Common myeloid progenitor, CD34-positive (primary cell): ENCODE results near the gene C19orf81.

Experiments
- CTCF ChIA-PET: fragments of 350-600 bp; sonication (Branson Sonifier 250); formaldehyde crosslinking; loops from one replicate; lab custom pipeline; 2021; ENCODE audit warnings: antibody characterized with exemption; lab: Charles Lee
- POLR2A ChIA-PET: fragments of 350-600 bp; sonication (Branson Sonifier 250); formaldehyde crosslinking; loops from one replicate; lab custom pipeline; 2021; ENCODE audit warnings: antibody characterized with exemption; lab: Charles Lee
- DNase-seq, 3 donors: peaks; one replicate each; pipeline versions ENCODE4 v3.0.0 to v3.0.0-alpha.2; 2013
- H3K27ac ChIP-seq, 2 experiments: 1 replicate in 1 of 2; 2 replicates in 1 of 2; pipeline ENCODE4 v1.7.0; 2013; ENCODE audit warnings: inconsistent platforms in 2 of 2, low read length in 2 of 2, mild to moderate bottlenecking in 2 of 2, low read depth in 1 of 2, moderate library complexity in 1 of 2; ENCODE audit not compliant: severe bottlenecking in 2 of 2, insufficient read depth in 1 of 2, poor library complexity in 1 of 2
- H3K27me3 ChIP-seq, 5 experiments: replicated peaks in 2 of 5; 1 replicate in 3 of 5; 2 replicates in 2 of 5; pipeline versions ENCODE4 v1.6.1 to v1.7.0; 2013; ENCODE audit warnings: low read length in 4 of 5, mild to moderate bottlenecking in 2 of 5, moderate library complexity in 2 of 5, inconsistent platforms in 1 of 5; ENCODE audit not compliant: insufficient read depth in 5 of 5, control insufficient read depth in 4 of 5
- H3K36me3 ChIP-seq, 4 experiments: 1 replicate in 2 of 4; 2 replicates in 2 of 4; pipeline versions ENCODE4 v1.6.1 to v1.7.0; 2013; ENCODE audit warnings: low read length in 3 of 4, control low read depth in 1 of 4, mild to moderate bottlenecking in 1 of 4; ENCODE audit not compliant: control insufficient read depth in 4 of 4, insufficient read depth in 4 of 4
- H3K4me1 ChIP-seq, 4 experiments: 1 replicate in 3 of 4; 2 replicates in 1 of 4; pipeline versions ENCODE4 v1.6.1 to v1.7.1; 2013; ENCODE audit warnings: low read length in 3 of 4, mild to moderate bottlenecking in 3 of 4, control low read depth in 1 of 4, inconsistent platforms in 1 of 4, moderate library complexity in 1 of 4; ENCODE audit not compliant: control insufficient read depth in 4 of 4, insufficient read depth in 4 of 4; ENCODE audit errors: control extremely low read depth in 1 of 4
- H3K4me3 ChIP-seq, 7 experiments: 1 replicate in 4 of 7; 2 replicates in 3 of 7; pipeline versions ENCODE4 v1.5.1 to v1.7.0; 2013; ENCODE audit warnings: mild to moderate bottlenecking in 7 of 7, low read length in 6 of 7, moderate library complexity in 6 of 7, inconsistent platforms in 2 of 7, low read depth in 2 of 7, control low read depth in 1 of 7; ENCODE audit not compliant: insufficient read depth in 4 of 7, control insufficient read depth in 1 of 7; ENCODE audit errors: extremely low read depth in 1 of 7
- H3K9me3 ChIP-seq, 5 experiments: 1 replicate in 4 of 5; 2 replicates in 1 of 5; pipeline versions ENCODE4 v1.6.1 to v1.7.1; 2013; ENCODE audit warnings: low read length in 4 of 5, mild to moderate bottlenecking in 2 of 5, inconsistent platforms in 1 of 5, low read depth in 1 of 5, moderate library complexity in 1 of 5; ENCODE audit not compliant: control insufficient read depth in 4 of 5, insufficient read depth in 2 of 5; ENCODE audit errors: control extremely low read depth in 1 of 5
- whole genome bisulfite sequencing: methylation state at CpG from one replicate; pipeline ENCODE4 v1.1.5; 2013; ENCODE audit not compliant: insufficient coverage; 5-methylcytosine and 5-hydroxymethylcytosine counted together

Gene C19orf81

DNA sequence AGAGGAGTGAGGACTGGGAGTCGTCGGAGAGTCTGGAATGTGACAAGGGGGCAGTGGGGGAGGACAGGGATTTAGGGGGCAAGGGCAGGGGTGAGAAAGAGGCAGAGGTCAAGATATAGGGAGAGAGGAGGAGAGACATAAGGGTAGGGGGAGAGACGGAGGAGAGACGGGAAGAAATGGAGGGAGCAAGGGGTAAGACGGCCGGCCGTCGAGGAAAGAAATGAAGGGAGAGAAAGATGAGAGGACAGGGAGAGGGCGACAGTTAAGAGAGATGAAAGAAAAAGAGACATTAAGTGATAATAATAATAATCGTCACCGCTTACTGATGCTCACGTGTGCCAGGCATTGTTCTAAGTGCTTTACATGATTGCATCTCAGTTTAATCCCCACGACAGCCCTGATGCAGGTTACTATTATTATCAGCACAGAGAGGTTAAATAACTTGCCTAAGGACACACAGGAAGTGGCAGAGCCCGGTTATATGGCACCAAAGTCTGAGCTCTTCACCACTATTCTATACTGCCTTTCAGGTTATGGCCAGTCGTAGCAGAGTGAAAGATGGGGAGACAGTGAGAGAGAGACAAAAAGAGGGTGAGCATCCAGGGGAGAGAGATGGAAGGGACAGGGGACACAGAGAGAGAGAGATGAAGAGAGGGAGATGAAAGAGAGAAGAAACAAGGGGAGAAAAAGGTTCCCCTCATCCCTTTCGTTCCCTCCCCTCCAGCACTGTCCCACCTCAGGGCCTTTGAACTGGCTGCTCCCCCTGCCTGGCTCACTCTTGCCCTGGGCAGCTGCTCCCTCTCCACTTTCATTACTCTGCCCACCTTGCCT, 13.6 kb downstream of the C19orf81 start:
- H3K27ac ChIP-seq, result no peak overlapping the region

DNA sequence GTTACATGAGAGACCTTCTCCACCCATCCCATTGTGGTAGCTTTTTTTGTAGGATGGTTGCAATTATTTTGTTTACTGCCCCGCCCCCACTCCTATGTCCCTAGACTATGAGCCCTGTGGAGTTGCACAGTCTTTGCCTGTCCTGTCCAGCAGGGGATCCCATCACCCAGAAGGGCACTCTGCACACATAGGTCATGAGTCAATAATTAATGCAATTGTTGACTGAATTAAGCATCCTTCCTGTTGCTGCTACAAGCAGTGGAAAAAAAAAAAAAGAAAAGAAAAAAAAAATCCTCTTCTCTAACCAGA, 14.2 kb downstream of the C19orf81 start:
- Histone ChIP-seq H3K9me3 (peaks cover 0 to 8% (median 6%) of the 10 kb centered on the region in 5 experiments), H3K27me3 (peaks cover 5 to 75% (median 18%) of the 10 kb centered on the region in 5 experiments), H3K36me3 (peaks cover 0 to 2% (median 0%) of the 10 kb centered on the region in 4 experiments), H3K4me3 (no peak overlapping the region), H3K27ac (no peak overlapping the region), H3K4me1 (peaks cover 0 to 14% (median 10%) of the 10 kb centered on the region in 4 experiments)
- ChIA-PET CTCF (no interaction called here), POLR2A (no interaction called here)
- WGBS, result no CpG with 5 or more reads among the region's 1 CpG
- DNase-seq, result peak in 2 of 3 donors; percentile 30 to 34

More for the DNA sequence above, 13.6 kb downstream of the C19orf81 start:
- Histone ChIP-seq H3K36me3 (peaks cover 0 to 2% (median 0%) of the 10 kb centered on the region in 4 experiments), H3K9me3 (peaks cover 0 to 9% (median 8%) of the 10 kb centered on the region in 5 experiments), H3K4me1 (peaks cover 0 to 15% (median 12%) of the 10 kb centered on the region in 4 experiments), H3K27me3 (peaks cover 5 to 73% (median 20%) of the 10 kb centered on the region in 5 experiments), H3K4me3 (no peak overlapping the region)
- no peak for DNase-seq
- 71% methylated on average over 13 of the region's 16 CpGs for WGBS
- ChIA-PET POLR2A (no interaction called here), CTCF (no interaction called here)

DNA sequence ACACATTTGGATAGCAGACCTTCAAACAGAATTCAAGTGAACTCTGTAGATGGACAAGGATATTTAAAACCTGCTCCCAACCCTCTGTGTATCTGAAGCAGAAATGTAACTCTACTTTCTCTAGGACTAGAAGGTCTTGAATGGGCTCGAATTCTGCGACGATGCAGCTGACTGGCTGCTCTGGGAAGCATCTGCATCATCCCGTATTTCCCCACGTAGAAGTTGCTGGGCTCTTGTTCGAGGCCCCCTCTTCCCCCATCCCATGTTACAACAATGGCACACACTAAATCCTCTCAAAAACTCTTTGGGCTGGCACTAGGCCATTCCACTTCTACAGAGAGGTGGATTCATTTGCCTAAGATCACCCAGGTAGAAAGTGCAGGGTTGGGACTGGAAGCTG, 15.0 kb downstream of the C19orf81 start:
- no peak for DNase-seq
- no peak overlapping the region for H3K27ac ChIP-seq
- ChIA-PET POLR2A (no interaction called here), CTCF (interaction anchor here (1.0 to 1.5 kb wide), 3 partner anchors 25 to 121 kb away, joined by 3 to 5 read pairs (median 4); no protein-coding TSS in a partner anchor)
- H3K27me3 ChIP-seq, result peaks cover 5 to 79% (median 14%) of the 10 kb centered on the region in 5 experiments
- 87% methylated on average over 6 of the region's 6 CpGs for WGBS
- H3K4me3 ChIP-seq, result no peak overlapping the region
- peaks cover 0 to 8% (median 5%) of the 10 kb centered on the region in 5 experiments for H3K9me3 ChIP-seq
- peaks cover 0 to 6% (median 2%) of the 10 kb centered on the region in 4 experiments for H3K4me1 ChIP-seq
- H3K36me3 ChIP-seq, result peaks cover 0 to 2% (median 0%) of the 10 kb centered on the region in 4 experiments

DNA sequence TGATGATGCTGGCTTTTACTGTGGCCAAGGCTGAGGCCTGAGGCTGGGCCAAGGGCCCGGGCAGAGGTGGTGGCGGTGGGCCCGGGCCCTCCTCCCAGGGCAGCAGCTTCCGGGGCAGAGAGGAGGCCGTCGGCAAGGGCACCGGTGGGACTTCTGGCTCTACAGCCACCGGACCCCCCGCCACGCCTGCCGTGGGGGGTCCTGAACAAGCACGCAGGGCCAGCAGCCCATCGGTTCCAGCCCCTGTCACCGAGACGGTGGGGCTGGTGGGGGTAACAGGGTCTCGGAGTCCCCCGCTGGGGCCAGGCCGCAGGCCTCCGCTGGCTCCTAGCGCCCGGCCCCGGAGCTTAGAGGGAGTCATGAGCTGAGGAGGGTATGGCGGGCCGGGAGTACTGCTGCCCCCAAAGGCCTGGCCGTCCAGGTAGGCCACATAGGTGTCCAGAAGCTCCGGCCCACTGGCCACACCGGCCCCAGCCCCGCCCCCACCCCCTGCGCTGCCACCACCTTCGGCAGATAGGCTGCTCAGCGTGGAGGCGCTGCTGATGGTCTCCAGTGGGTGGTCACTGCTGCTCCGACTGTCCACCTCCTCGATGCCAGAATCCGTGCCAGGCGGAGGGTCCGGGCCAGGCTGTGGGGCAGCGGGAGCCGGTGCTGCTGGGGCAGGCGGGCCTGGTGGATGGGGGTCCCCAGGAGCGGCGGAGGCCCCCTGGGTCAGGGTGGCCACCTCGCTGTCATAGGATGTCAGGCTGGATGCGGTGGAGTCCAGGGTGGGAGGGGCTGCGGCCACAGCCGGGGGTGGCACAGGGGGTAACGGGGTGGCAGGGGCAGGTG, 17.3 kb downstream of the C19orf81 start:
- H3K4me1 ChIP-seq, result peaks cover 0 to 5% (median 2%) of the 10 kb centered on the region in 4 experiments
- ChIA-PET CTCF (interaction anchor here (0.9 kb wide), 1 partner anchor 47 kb away, joined by 3 read pairs; no protein-coding TSS in a partner anchor), POLR2A (no interaction called here)
- no peak for DNase-seq
- peaks cover 0 to 8% (median 5%) of the 10 kb centered on the region in 5 experiments for H3K9me3 ChIP-seq
- H3K4me3 ChIP-seq, result no peak overlapping the region
- 15% methylated on average over 42 of the region's 47 CpGs for WGBS
- peaks cover 0 to 2% (median 0%) of the 10 kb centered on the region in 4 experiments for H3K36me3 ChIP-seq
- H3K27me3 ChIP-seq, result peaks cover 5 to 85% (median 18%) of the 10 kb centered on the region in 5 experiments
- no peak overlapping the region for H3K27ac ChIP-seq

GRCh38 chr19:50667177-50667758, 18.0 kb downstream of the C19orf81 start:
- POLR2A ChIA-PET, result no interaction called here
- Histone ChIP-seq H3K36me3 (peaks cover 0 to 2% (median 0%) of the 10 kb centered on the region in 4 experiments), H3K4me3 (no peak overlapping the region), H3K4me1 (peaks cover 0 to 5% (median 2%) of the 10 kb centered on the region in 4 experiments), H3K9me3 (peaks cover 0 to 8% (median 5%) of the 10 kb centered on the region in 5 experiments), H3K27me3 (peaks cover 5 to 89% (median 21%) of the 10 kb centered on the region in 5 experiments), H3K27ac (no peak overlapping the region)
- CTCF ChIA-PET, result interaction anchor here (0.9 kb wide), 1 partner anchor 46 kb away, joined by 3 read pairs; no protein-coding TSS in a partner anchor
- no peak for DNase-seq
- 10% methylated on average over 31 of the region's 56 CpGs for WGBS

DNA sequence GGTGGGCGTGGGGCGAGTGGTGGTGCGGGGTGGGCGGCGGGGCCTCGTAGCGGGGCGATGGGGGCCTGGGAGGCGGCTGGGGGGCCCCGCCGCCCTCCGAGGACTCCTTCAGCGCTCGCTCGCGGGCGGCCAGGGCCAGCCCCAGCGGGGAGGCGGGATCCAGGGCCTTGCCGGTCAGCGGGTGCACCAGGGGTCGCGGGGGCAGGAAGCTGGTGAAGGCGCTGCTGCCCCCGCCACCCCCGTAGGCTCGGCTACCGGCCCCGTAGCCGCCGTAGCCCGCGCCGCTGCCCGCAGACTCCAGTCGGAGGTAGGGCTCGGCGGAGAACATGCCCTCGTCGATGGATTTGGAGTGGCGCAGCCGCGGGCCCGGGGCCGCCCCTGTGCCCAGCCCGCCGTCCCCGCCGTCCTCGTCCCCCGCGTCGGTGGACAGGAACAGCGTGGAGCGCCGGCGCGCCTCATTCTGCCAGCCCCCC, 18.6 kb downstream of the C19orf81 start:
- CTCF ChIA-PET, result no interaction called here
- Histone ChIP-seq H3K4me1 (peaks cover 0 to 5% (median 2%) of the 10 kb centered on the region in 4 experiments), H3K36me3 (peaks cover 0 to 2% (median 0%) of the 10 kb centered on the region in 4 experiments), H3K27me3 (peaks cover 5 to 94% (median 21%) of the 10 kb centered on the region in 5 experiments), H3K27ac (no peak overlapping the region), H3K4me3 (no peak overlapping the region), H3K9me3 (peaks cover 0 to 8% (median 5%) of the 10 kb centered on the region in 5 experiments)
- no peak for DNase-seq
- 4% methylated on average over 50 of the region's 58 CpGs for WGBS
- POLR2A ChIA-PET, result no interaction called here
